ENCODE measurements around the gene CHORDC1.
"Not testable (repeated sequence)": the region's sequence is repeated elsewhere in the genome, so short reads cannot be mapped to it uniquely, and the experiment has no call there.

Gene CHORDC1

GRCh38 chr11:90213322-90213721 is 9.5 kb downstream of the CHORDC1 start:
- no peak for DNase-seq

- no peak for DNase-seq
These were observed 14.0 kb downstream of the CHORDC1 start for GRCh38 chr11:90208857-90209256.

GRCh38 chr11:90207992-90208391 is 14.9 kb downstream of the CHORDC1 start:
- not testable (repeated sequence) for DNase-seq

GRCh38 chr11:90204832-90205646 is 17.8 kb downstream of the CHORDC1 start:
- no peak for DNase-seq

GRCh38 chr11:90204407-90204806 is 18.4 kb downstream of the CHORDC1 start:
- DNase-seq = no peak

- no peak for DNase-seq
These were observed 20.5 kb downstream of the CHORDC1 start for GRCh38 chr11:90202342-90202741.

GRCh38 chr11:90197377-90197776 is 25.5 kb downstream of the CHORDC1 start:
- DNase-seq = no peak

- DNase-seq = no peak
These were observed 29.8 kb downstream of the CHORDC1 start for GRCh38 chr11:90192869-90193582.

GRCh38 chr11:90189011-90189410 is 33.8 kb downstream of the CHORDC1 start:
- no peak for DNase-seq

- no peak for DNase-seq
These were observed 35.0 kb downstream of the CHORDC1 start for GRCh38 chr11:90187839-90188238.

- DNase-seq = no peak
These were observed 42.9 kb downstream of the CHORDC1 start for GRCh38 chr11:90179923-90180322.

GRCh38 chr11:90178751-90179150 is 44.1 kb downstream of the CHORDC1 start:
- no peak for DNase-seq

GRCh38 chr11:90176069-90176468 is 46.8 kb downstream of the CHORDC1 start:
- no peak for DNase-seq

- DNase-seq = no peak
These were observed 51.5 kb downstream of the CHORDC1 start for GRCh38 chr11:90171359-90171758.

GRCh38 chr11:90168571-90168970 is 54.3 kb downstream of the CHORDC1 start:
- DNase-seq = no peak

- not testable (repeated sequence) for DNase-seq
These were observed 55.1 kb downstream of the CHORDC1 start for GRCh38 chr11:90167704-90168103.

- DNase-seq = not testable (repeated sequence)
These were observed 55.8 kb downstream of the CHORDC1 start for GRCh38 chr11:90166982-90167573.
